HTERT RPE-1 (cell line): ENCODE results near the gene MYOF.

ENCODE experiments used
- in situ Hi-C: fragments of 300-500 bp; cut with MboI; formaldehyde crosslinking; loops from 4 replicates; pipeline ENCODE4 v1.14.3; 2020; ENCODE audit warnings: low sequenced_read_pairs

MYOF gene

DNA sequence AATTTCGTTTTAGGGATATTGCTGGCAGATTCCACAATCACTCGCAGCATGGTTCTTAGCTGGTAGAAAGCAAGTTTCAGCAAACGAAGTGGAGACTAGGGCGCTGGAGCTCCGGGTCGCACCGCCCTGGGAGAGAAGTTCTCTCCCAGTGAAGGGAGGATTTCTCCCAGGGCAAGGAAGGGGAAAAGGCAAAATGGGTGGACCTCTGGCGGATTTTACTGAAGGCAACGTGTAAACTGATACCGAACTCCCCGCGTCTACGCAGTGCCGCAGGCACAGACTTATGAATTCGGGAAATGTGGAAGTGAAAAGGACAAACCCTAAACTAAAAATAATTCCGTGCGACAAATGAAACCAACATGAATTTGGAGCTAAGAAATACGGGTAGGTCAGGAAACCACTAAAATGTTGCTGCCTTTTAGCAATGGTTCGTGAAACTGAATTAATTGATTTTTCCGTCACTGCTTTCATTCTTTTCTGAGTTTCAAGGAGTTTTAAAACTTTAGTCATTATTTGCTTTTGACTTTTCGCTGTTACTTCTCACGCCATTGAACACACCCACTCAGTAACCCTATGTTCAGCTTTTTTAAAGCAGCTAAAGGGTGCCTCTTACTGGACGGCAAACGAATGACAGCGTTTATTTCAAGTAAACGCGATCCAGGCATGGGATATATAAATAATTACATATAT, at the start of gene MYOF:
Gene MYOF, minus strand, starts transcription at position 190 of the 690 bp plus-strand sequence. Its CDS starts 140 bp downstream, at position 50.
- in situ Hi-C loops = no loop called here

DNA sequence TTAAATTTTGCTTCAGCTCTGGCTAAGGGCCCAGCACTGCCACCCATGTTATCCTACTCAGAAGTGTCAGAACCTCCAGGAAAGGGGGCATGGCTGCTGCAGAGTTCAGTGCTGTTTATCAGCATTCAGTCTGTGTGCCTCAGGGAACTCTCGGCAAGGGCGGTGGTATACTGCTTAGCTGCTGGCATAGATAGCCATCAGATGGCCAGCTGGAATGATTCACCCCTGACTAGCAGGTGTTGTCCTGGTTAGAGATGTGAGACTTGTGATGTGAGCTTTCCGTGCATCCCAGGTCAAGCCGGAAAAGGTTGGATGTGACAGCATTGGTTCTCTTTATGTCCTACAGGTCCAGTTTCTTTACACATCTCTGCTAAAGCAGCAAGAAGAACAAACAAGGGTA, 36.4 kb upstream of the MYOF start:
- in situ Hi-C loops = no loop called here

DNA sequence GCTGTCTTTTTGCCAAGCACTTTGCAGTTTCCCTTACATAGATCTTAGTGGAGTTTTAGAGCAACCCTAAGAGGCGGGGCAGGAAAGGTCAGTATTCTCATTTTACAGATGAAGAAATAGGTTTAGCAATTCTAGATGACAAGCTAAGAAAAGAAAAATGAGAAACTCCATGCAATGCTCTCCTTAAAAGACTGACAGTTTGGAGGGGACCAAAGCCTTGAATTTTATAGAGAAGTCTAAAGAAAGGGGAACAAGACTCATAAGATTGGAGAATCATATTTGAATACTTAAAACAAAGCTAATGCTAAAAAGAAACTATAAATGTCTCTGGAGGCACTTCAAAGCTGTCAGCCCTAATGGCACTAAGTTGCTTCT, 33.9 kb upstream of the MYOF start:
- in situ Hi-C loops = no loop called here

GRCh38 chr10:93515071-93516005, 33.2 kb upstream of the MYOF start:
- in situ Hi-C loops = no loop called here

GRCh38 chr10:93514521-93514920, 32.4 kb upstream of the MYOF start:
- in situ Hi-C loops = no loop called here

GRCh38 chr10:93513091-93513490, 31.0 kb upstream of the MYOF start:
- in situ Hi-C loops = no loop called here

DNA sequence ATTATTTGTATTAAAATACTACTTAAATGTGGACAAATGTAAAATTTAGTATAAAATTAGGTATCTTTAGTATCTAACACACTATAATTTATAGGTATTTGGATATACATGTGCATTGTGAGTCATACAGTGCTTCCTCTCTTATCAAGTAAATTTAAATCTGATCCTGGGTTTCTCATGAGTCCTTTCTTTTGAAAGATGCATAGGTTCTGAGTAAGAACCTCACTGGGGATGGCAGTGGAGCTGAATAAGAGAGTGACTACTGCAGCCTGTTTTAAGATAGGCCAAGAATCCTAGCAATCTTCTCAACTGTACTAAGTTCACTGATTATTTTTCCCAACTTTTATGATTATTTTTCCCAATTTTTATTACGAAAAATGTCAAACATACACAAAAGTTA, 30.4 kb upstream of the MYOF start:
- in situ Hi-C loops = no loop called here

GRCh38 chr10:93509816-93510215, 27.7 kb upstream of the MYOF start:
- in situ Hi-C loops = no loop called here

DNA sequence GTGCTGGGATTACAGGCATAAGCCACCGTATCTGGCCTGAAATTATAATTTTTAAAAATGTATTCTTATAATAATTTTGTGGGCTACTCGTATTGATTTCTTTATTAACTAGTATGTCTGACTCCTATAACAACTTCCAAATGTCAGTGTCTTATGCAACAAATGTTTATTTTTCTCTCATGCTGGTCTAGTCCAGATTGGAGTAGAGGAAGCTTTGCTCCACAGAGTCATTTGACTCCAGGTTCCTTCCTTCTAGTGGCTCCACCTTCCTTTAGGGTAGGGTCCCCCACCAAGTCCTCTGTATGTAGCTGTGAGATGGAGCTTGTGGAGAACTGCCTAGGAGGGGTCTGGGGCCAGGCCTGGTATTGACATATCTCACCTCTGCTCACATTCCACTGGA, 22.9 kb upstream of the MYOF start:
- in situ Hi-C loops = no loop called here

GRCh38 chr10:93503075-93503474, 20.9 kb upstream of the MYOF start:
- in situ Hi-C loops = no loop called here

- in situ Hi-C loops = no loop called here
Observed at GRCh38 chr10:93501650-93502049, 19.5 kb upstream of the MYOF start.

DNA sequence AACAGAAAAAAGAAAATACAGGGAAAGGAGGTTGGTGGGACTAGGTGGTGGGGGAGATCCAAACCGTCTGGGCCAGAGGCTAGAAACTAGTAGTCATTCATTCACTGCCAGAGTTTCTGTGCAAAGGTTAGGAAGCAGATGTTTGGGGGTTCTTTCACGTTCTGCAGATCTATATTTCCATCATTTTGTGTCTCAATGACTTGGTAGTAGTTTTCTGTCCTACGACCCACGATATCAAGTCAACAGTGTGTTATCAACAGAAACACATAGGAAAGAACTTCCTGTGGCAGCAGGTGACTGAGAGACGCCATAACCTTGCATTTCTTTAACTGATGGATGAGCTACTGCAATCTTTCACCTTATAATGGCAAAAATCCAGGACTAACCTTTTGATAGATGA, 16.0 kb upstream of the MYOF start:
- in situ Hi-C loops = no loop called here

DNA sequence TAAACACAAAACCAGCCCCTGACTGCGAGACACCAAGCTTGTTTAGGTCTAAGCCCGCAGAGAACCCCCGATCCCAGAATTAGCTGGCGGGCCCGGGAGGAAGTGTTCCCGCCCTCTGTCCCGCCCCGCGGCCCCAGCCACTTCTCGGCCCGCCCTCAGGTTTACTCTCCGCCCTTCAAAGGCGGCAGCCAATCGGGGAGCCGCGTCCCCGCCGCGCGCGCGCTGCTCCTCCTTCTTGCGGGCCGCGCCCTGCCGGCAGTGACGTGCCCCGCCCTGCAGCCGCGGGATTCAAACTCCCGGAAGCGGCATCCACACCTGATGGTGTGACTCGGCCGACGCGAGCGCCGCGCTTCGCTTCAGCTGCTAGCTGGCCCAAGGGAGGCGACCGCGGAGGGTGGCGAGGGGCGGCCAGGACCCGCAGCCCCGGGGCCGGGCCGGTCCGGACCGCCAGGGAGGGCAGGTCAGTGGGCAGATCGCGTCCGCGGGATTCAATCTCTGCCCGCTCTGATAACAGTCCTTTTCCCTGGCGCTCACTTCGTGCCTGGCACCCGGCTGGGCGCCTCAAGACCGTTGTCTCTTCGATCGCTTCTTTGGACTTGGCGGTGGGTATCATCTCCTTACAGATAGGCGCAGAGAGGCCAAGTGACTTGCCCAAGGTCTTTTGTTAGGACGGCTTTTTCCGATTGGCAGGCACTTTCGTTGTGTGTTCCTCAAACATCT, 14.3 kb upstream of the MYOF start, which contains the start of gene CEP55:
Gene CEP55, plus strand, starts transcription at position 291 of the 720 bp plus-strand sequence. CDS start 3,440 bp downstream, outside the sequence.
- in situ Hi-C loops = no loop called here

GRCh38 chr10:93495654-93496321, 13.7 kb upstream of the MYOF start:
- in situ Hi-C loops = no loop called here

GRCh38 chr10:93494494-93494893, 12.4 kb upstream of the MYOF start:
- in situ Hi-C loops = no loop called here

DNA sequence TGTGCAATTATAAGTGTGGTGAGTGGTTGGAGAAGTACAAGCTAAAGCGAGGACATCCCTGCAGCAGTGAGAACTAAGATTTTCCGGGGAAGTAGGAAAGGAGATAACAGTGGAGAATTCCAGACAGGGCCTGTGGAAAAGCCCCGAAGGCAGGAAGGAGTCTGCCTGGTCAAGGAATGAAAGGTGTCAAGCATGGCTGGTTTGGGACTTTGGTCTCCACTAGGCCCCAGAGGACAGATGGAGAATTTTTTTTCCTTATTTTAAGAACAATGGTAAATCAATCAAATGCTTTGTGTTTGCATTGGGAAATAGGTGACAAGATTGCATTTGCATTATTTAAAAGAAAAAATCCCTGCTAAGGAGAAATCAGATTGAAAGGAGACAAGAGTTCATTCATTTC, 11.0 kb upstream of the MYOF start:
- in situ Hi-C loops = no loop called here

DNA sequence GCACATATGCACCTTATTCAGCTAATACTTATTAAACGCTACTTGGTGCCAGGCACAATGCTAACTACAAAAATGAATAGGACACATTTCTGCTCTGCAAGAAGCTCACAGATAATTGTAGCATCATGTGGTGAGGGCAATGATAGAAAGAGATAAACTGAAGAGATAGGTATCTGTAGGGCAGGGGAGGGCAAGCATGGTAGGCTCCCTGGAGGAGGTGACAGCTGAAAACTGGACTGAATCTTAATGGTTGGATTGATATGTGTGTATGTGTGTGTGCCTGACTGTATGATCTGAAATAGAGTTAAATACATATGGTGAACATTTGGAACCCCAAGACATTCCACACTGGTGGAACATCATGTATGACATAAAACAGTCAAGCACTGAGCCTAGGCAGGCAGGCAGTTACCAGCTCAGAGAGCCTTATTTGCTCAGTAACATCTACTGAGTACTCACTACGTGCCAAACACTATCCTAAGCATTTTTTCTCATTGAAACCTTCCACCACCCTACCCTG, 9.5 kb upstream of the MYOF start:
- in situ Hi-C loops = no loop called here

DNA sequence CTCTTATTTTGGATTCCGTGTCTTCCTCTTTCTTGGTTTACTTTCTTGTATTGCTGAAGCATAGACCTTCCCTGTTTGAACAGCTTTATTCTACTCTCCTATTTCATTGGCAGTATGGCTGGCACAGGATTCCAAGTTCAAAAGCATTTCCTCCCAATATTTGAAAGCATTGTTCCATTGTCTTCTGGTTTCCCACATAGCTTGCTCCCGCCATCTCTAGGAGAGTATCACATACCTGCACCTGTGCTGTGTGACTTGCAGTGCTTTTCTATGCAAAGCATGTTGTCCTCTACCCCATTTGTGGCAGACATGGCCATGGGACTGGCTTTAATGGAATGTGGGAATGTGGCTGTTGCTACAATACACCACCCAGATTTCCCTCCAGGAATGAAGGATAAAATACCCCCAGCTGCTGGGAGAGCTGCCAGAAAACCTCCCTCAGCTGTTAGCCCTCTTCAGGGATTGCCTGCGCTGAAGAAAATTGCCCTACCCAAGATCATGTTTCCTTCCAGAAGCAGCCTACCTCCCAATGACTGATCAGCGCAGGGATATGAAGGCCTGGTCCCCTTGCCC, 6.9 kb upstream of the MYOF start:
- in situ Hi-C loops = no loop called here

DNA sequence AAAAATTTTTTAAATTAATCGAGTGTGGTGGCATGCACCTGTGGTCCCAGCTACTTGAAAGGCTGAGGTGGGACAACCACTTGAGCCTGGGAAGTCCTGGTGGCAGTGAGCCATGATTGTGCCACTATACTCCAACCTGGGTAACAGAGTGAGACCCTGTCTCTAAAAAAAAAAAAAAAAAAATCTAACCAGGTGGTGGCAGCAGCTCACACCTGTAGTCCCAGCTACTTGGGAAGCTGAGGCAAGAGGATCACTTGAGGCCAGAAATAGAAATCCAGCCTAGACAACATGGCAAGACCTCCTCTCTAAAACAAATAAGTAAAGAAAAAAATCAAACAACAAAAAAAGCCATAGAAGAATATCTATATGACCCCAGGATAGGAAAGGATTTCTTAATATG, 3.6 kb upstream of the MYOF start:
- in situ Hi-C loops = no loop called here

GRCh38 chr10:93481637-93482144, 443 bp downstream of the MYOF start:
- in situ Hi-C loops = no loop called here
